NCI-H510A (cell line): ENCODE data around the gene GATC.

Source experiments
- DNase-seq: peaks from one replicate; lab custom pipeline; 2025; lab: John Stamatoyannopoulos, UW

Gene GATC, protein sequence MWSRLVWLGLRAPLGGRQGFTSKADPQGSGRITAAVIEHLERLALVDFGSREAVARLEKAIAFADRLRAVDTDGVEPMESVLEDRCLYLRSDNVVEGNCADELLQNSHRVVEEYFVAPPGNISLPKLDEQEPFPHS

DNA sequence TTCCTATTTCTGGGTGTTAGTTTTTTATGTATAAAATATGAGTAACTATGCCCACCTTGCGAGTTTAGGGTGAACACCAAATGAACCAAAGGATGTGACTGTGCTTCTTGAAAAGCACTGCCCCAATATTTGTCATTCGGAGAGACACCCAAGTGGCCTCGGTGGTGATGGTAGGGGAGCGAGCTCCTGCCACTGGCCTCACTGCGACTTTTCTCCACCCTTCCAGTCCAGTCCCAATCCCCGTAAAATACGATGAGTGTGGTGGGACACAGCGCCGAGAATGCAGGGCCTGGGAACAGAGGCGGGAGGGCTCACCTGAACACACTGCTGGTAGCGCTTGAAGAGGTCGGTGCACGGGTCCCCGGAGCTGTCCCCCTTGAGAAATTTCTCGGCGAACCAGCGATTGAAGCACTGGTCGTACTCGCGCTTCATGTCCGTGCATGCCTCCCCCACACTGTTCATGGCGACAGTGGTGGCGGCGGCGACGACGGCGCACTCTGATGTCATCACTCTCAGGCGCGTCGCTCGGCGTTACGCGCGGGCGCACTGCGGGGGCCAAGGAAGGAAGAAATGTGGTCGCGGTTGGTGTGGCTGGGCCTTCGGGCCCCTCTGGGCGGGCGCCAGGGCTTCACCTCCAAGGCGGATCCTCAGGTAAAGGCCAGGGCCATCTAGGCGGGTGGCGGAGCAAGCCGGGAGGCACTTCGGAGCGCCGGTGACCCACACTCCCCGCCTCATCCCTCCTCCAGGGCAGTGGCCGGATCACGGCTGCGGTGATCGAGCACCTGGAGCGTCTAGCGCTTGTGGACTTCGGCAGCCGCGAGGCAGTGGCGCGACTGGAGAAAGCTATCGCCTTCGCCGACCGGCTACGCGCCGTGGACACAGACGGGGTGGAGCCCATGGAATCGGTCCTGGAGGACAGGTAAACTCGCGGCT is at the start of gene GATC, which contains the start of gene TRIAP1:
TSS of gene GATC (plus strand) at position 534 of the 933 bp plus-strand sequence. CDS start at position 571, 37 bp downstream.
TSS of gene TRIAP1 (minus strand) at position 474 of the 933 bp plus-strand sequence. CDS start at position 462, 12 bp downstream.
- peak; percentile 79 for DNase-seq

DNA sequence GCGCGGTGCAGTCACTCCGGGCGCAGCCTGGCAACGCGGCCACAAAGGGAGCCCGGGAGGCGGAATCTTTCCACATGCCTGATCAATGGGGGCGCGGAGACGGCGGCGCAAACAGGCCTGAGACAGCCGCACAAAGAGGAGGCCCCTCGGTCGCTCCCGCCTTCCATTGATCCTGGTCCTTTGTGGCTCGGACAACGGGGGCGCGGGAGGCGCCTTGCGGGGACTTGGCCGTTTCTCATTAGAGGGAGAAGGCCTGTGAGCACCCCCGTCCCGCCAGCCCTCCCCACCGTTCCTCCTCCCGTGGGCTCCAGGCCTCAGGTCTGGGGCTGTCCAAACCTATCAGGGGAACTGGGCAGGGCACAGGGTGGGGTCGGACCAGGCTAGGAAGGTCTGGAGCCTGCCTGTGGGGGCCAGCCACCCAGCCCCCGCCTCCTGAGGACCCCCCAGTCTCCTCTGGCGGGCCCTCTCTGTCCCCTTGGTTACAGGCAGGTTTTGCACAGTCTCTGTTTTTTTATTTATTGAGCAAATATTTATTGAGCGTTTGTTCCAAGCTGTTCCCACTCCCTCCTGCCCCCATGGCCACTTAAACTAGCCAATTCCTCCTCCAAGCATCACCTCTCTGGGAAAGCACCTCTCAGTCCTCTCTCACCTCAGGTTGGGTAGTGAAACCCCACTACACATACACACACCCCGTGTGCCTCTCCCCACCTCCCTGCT is 48.3 kb upstream of the GATC start:
- no peak for DNase-seq

DNA sequence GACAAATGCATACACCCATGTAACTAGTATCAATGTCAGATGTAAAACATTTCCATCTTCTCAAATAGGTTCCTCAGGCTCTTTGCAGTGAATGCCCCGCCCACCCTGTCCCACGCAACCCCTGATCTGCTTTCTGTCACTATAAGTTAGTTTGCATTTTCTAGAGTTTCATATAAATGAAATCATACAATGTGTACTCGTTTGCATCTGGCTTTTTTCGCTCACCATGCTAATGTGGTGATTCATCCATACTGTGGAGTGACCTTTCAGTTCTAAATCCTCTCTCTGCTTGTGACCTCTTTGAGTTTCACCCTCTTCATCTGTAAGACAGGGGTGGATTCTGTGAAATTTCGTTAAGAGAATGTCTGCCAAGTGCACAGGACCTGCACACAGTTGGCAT is 46.7 kb upstream of the GATC start:
- DNase-seq, result no peak

DNA sequence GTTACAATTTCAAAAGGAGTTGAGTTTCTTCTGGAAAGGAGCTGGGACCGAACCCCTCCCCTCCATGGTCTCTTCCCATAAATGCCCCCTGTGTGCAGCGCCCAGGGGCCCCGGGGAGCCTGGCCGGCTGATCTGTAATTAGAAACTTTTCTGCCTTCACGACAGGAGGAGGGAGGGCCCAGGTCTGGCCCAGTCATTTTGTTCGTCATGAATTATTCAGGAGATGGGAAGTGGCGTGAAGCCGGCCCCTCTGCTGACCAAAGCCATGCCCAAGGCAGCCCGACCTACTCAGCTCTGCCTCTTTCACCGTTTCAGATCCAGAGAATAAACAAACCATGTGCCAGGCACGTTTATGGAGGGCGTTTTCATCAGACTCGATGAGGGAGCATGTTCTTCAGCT is 44.0 kb upstream of the GATC start:
- DNase-seq, result no peak

DNA sequence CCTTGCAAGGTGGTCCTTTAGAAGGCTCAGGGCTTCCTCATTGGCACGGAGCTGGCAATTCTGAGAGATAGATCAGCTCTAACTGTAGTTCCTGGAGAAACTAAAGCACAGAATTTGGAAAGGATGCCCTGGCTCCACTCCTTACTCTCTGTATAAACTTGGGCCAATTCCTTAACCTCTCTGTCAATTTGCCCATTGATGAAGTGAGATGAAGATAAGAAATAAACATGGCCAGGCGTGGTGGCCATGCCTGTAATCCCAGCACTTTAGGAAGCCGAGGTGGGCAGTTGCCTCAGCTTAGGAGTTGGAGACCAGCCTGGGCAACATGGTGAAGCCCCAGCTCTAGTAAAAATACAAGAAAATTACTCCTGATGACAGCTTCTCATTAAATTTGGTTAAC is 42.4 kb upstream of the GATC start:
- no peak for DNase-seq

DNA sequence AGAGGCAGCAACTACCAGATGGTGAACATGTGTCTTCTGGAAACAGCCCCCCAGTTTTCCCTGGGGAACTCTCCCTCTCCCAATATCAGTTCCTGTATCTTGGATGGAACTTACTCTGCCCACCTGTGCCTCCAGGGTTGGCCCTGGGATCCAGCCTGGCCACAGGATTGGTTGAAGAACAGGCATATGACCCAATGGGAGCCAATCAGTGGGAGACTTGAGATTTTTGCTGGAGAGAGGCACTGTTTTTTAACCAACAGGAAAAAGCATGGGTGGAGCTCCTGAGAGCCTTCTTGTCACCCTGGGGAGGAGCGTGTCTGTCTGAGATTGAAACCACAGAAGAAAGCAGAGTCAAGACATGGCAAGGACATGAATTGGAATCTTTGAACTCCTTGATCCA is 42.0 kb upstream of the GATC start:
- no peak for DNase-seq

DNA sequence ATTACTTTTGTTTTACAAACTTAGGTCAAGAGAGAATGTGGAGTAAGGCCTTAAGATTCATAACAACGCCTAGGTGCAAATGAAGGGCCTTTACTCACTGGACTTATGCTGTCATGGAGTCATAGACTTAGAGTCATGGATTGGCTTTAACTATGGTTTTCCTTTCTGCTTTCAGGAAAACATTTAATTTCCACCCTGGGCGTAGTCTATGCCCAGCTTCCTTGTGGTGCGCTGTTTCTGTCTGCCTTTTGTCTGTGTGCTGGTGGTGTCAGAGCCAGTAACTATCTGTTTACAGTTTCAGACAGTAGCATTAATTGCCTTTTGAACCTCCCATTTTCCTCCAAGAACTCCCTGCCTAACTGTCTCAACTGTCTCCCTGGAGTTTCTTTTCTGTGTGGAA is 40.2 kb upstream of the GATC start:
- no peak for DNase-seq

DNA sequence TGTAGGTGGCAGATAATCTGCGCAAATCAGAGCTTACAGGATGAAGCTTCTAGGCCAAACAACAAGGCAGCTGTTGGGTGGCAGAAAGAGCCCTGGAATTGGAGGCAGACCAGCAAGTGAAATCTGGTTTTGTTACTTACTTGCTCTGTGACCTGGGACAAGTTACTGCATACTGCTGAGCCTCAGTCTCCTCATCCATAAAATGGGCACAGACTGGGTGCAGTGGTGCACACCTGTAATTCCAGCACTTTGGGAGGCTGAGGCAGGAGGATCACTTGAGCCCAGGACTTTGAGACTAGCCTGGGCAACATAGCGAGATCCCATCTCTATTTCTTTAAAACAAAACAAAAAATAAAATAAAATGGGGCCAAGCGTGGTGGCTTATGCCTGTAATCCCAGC is 39.7 kb upstream of the GATC start:
- DNase-seq, result no peak

DNA sequence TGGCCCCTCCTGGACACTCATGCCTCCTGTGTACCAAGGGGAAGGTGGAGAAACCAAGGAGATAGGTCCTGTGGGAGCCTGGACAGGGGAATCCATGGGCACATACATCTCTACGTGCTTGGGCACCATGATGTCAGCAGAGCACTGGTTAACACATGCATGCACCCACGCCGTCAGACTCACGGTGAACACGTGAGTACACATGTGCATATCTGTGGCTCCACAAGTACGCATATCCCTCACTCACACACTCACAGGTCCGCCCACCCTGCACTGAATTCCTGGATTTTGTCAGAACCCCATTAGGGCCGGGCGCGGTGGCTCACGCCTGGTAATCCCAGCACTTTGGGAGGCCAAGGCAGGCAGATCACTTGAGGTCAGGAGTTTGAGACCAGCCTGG is 37.5 kb upstream of the GATC start:
- DNase-seq, result no peak

DNA sequence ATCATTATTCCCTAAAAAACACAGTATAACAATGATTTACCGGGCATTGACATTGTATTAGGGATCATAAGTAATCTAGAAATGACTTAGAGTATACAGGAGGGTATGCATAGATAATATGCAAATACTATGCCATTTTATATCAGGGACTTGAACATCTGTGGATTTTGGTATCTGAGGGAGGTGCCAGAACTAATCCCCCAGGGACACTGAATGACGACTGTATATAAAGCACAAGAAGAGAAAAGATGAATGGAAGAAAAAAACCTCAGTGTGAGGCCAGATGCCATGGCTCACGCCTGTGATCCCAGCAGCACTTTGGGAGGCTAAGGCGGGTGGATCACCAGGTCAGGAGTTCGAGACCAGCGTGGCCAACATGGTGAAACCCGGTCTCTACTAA is 33.8 kb upstream of the GATC start:
- no peak for DNase-seq

DNA sequence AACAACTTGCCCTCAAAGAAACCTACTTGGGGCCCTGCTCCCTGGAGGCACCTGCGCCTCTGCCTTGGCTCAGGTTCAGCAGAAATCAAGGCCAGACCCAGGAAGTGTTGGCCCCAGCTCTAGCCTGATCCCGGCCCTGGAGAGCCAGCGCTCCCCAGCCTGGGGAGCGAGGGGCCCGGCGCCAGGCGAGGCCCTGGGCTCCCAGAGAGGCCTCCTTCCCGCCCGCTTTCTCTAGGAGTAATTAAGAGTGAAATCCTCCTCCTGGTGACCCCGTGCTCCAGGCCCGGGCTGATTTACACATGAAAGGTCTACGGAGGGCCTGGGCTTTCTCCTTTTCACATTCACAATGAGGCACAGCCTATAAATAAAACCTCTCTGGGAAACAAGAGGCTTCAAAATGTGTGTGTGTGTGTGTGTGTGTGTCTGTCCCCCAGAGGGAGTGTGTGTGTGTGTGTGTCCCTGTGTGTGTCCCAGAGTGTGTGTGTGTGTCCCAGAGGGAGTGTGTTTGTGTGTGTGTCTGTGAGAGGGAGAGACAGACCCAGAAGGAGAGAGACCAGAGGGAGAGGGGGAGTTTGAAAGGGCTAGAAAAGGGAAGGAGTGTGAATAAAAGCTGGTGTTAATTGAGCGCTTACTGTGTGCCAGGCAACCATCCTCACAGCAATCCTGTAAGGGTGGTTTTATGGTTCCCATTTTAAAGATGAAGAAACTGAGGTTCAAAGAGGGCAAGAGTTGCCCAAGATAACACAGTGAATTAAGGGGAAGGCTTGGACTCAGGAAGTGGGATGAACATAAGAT is 32.1 kb upstream of the GATC start:
- DNase-seq, result no peak

DNA sequence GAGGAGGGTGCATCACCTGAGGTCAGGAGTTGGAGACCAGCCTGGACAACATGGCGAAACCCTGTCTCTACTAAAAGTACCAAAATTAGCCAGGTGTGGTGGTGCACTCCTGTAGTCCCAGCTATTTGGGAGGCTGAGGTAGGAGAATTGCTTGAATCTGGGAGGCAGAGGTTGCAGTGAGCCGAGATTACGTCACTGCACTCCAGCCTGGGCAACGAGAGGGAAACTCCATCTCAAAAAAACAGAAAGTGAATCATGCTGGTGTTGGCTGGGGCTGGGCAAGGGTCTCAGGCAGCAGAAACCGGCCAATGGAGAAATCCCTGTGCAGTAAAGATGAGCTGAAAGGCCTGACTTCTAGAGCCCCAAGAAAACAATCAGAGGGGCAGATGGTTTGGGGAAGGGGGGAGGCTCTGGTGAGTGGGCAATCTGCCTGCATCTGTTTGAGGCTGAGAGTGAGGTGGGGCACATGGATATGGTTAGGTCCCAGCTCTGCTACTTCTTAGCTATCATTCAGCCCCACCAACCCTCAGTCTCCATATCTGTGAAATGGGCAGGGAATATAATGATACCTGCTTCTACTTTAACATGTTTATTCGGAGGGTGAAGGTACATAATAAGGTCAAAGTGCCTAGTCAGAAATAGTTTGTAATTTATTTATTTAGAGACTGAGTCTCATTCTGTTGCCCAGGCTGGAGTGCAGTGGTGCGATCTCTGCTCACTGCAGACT is 29.6 kb upstream of the GATC start:
- DNase-seq, result no peak

DNA sequence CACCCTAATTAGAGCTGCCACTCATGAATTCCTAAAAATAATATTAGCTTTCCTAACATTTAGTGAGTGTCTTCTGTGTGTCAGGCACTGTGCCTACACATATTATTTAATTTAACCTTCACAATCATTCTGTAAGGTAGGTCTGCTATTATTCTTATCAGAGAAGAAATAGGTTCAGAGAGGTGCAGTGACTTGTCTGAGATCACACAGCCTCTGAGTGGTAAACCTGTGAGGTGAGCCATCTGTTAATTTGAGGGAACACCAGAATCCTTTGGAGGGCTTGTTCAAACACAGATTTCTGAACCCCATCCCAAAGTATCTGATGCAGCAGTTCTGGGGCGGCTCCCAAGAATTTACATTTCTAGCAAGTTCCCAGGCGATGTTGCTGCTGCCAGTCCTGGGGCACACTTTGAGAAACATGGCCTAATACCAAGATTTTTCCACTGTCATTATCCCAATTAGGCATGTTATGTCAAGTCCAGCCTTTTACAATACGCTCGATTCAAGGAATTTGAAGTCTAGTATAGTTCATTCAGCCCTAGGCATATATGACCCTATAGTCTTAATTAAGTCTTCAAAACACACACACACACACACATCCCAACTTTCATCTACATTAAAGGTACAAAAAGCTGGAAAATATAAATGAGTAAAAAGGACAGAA is 28.2 kb upstream of the GATC start:
- no peak for DNase-seq

DNA sequence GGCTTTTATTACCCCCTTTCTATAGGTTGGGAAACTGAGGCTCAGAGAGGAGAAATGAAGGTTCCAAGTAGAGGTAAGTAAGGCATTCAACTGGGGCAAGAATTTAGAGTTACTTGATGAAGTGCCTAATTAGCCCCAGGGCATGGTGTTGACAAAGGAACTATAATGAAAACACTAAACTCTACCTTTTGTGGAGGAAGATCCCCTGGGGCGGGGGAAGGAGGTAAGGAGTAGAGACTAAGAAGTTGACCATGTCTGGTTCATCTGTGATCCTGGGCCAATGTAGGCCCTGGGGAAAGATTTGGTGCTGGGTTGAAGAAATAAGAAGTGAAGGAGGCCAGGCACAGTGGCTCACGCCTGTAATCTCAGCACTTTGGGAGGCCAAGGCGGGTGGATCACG is 24.5 kb upstream of the GATC start:
- no peak for DNase-seq

DNA sequence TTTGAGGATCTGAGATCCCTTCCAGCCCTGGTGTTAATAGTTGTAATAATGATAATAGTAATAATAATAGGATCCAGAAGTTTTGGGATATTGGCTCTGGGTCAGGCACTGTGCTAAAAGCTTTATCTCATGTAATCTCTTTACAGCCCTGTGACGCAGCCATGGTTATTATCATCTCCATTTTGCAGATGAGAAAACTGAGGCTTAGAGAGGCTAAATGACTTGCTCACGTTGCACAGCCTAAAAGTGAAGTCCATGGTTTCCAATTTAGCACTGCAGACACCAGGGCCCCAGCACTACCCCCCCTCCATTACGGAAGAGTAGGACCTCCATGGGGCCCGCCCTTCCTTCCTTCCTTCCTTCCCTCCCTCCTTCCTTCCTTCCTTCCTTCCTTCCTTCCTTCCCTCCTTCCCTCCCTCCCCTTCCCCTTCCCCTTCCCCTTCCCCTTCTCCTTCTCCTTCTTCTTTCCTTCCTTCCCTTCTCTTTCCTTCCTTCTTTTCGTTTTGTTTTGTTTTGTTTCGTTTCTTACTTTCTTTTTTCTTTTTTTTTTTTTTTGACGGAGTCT is 23.3 kb upstream of the GATC start:
- DNase-seq, result no peak

DNA sequence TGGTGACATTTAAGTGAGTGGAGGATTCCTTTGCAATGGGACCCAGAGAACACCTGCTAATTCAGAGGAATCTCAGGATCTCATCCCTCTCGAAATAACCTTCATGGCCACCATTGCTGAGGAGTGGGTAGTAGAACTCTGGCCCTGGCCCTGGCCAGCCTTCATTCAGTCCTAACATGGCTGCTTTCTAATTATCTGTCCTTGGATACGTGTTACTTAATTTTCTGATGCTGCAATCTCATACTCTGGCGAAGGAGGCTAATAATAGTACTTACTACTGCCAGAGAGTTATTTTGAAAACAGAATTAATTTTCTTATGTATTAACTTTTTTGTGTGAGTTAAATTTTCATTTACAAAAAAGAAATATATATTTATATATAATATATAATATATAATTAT is 20.4 kb upstream of the GATC start:
- DNase-seq, result no peak

DNA sequence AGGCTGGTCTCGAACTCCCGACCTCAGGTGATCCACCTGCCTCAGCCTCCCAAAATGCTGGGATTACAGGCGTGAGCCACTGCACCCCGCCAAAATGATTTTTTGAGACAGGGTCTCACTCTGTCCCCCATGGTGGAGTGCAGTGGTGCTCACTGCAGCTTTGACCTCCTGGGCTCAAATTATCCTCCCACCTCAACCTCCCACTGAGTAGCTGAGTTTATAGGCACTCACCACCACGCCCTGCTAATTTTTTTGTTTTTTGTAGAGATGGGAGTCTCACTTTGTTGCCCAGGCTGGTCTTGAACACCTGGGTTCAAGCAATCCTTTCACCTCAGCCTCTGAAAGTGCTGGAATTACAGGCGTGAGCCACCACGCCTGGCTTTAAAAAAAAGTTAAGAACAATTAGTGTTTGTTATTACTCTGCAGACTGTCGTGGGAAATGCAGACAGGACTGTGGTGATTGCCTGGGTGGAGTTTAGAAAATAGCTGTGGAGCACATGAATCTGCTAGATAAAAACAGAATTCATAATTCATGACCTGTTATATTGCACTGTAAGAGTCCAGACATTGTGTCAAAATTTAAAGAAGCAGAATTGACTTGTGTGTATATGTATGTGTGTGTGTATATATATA is 17.5 kb upstream of the GATC start:
- DNase-seq, result no peak

DNA sequence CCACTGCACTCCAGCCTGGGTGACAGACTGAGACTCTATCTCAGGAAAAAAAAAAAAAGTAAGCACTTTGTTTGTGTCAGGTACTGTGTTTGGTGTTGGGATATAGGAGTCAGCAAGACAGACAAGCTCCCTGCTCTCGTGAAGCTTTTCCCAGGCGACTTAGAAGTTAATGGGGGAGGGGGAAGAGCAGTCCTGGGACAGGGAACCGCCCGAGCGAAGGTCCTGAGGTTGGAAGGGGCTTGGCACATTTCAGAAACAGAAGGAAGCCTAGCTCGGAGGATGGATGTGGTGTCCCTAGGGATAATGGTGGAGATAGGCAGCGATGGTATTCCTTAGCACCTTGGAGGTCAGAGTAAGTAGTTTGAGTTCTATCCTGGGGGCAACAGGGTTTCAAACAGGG is 16.9 kb upstream of the GATC start:
- DNase-seq, result no peak

DNA sequence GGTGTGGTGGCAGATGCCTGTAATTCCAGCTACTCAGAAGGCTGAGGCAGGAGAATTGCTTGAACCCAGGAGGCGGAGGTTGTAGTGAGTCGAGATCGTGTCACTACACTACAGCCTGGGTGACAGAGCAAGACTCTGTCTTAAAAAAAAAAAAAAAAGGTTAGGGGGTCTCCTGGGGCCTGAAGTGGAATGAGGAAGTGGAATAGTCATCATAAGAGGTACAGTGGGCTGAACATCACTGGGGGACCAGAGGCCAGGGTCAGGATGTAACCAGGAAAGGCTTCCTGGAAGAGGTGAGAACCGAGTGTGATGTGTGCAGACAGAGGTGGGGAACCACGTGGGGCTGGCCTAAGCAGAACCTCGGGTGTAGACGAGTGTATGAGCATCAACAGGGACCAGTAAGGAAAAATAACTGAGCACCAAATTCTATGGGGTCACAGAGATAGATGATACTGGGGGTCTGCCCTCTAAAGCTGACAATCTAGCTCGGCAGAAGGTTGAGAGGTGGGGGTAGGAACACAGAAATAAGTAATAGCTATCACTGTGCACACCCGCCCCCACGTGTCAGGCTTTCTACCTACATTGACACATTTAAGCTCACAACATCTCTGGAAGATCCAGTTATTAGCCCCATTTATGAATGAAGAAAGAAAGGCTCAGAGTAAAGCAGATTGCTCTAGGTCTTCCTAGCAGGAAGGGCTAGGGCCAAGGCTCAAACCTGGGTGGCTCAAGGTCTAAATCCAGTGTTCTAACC is 13.3 kb upstream of the GATC start:
- DNase-seq, result no peak
